ENCODE measurements around the gene NAALADL2. TPM values are rescaled to one million over a fixed set of nuclear protein-coding genes. Genes with fewer than 3 reads are reported as not detected.
A peak's percentile ranks its signal among the peaks of the same experiment; 100 is the strongest.

Gene NAALADL2
- total and polyA plus RNA-seq, 2 of the 4 experiments (the other 2 are of a cell fraction) = 3.8 to 19.2 TPM

GRCh38 chr3:175149675-175150074 lies 290.5 kb downstream of the NAALADL2 start:
- ATAC-seq (ENCODE audit: low read depth) (no peak), DNase-seq (peak; percentile 5)
- ChIA-PET CTCF (no interaction called here), POLR2A (ENCODE audit: unreplicated experiment) (no interaction called here)
- H3K27ac ChIP-seq (ENCODE audit: insufficient read depth, low read length) = no peak overlapping the region
- H2BK120ac ChIP-seq (ENCODE audit: low read depth, low read length) = no peak overlapping the region
- H3K4me1 ChIP-seq (ENCODE audit: control insufficient read depth, insufficient read depth, low read length) = no peaks in the 10 kb centered on the region
- H4K5ac ChIP-seq (ENCODE audit: low read depth, low read length) = no peak overlapping the region
- H3K79me1 ChIP-seq (ENCODE audit: low read depth in 1 of 2, low read length in 2 of 2) = no peaks in the 10 kb centered on the region
- in situ Hi-C loops (cut with MboI; ENCODE audit: low sequenced_read_pairs) (loop anchor here (25.0 kb wide), 1 partner anchor 1288 kb away; no protein-coding TSS in a partner anchor), intact Hi-C loops (cut with micrococcal nuclease) (loop anchor here (5.0 to 10.0 kb wide), 6 partner anchors 147 to 1283 kb away; partner anchors contain the start of gene NAALADL2), dilution Hi-C loops (cut with HindIII; ENCODE audit: low sequenced_read_pairs, unreplicated experiment) (no loop called here)
- H4K91ac ChIP-seq (ENCODE audit: insufficient read depth, low read depth, low read length) = no peak overlapping the region
- no peaks in the 10 kb centered on the region for H3K9me3 ChIP-seq (ENCODE audit: control insufficient read depth, insufficient read depth, low read length)
- H2BK5ac ChIP-seq (ENCODE audit: low read depth, low read length, poor library complexity, severe bottlenecking) = no peak overlapping the region
- no peaks in the 10 kb centered on the region for H4K20me1 ChIP-seq (ENCODE audit: insufficient read depth, low read length)
- no peaks in the 10 kb centered on the region; the same call in 1 of the 2 replicates for H3K36me3 ChIP-seq (ENCODE audit: control insufficient read depth, insufficient read depth, low read length)
- H3K56ac ChIP-seq (ENCODE audit: extremely low read depth, insufficient read depth, low read length) = no peak overlapping the region
- H2BK20ac ChIP-seq (ENCODE audit: low read depth, low read length) = no peak overlapping the region
- no peak overlapping the region for H3K23ac ChIP-seq (ENCODE audit: low read depth, low read length)
- H3K4me3 ChIP-seq (ENCODE audit: insufficient read depth, low read depth, low read length) = no peak overlapping the region
- H4K8ac ChIP-seq (ENCODE audit: low read depth in 2 of 2, low read length in 2 of 2) = no peak overlapping the region
- H3K9me1 ChIP-seq (ENCODE audit: insufficient read depth, low read length) = no peaks in the 10 kb centered on the region
- H2AK9ac ChIP-seq (replicated peaks; ENCODE audit: low read depth, low read length, poor library complexity) = no peak overlapping the region
- no peak overlapping the region for H2BK15ac ChIP-seq (ENCODE audit: low read depth, low read length)
- H3K27me3 ChIP-seq (ENCODE audit: control insufficient read depth, insufficient read depth, low read length) = no peaks in the 10 kb centered on the region
- no TSS peak for BruUV-seq (replicated peaks)
- H3K4me2 ChIP-seq (ENCODE audit: low read depth, low read length) = no peak overlapping the region
- H2AK5ac ChIP-seq (ENCODE audit: low read depth, low read length) = no peak overlapping the region
- no peak overlapping the region for H3K14ac ChIP-seq (replicated peaks; ENCODE audit: low read depth, low read length)
- no peak overlapping the region for H3K4ac ChIP-seq (ENCODE audit: low read depth, low read length)
- TF ChIP-seq CEBPB (IDR thresholded peaks at IDR 0.05; ENCODE audit: low read depth, low read length) (no peak), SMC3 (IDR thresholded peaks at IDR 0.05; ENCODE audit: low read depth, low read length) (no peak), RFX5 (IDR thresholded peaks at IDR 0.05; ENCODE audit: low read depth, low read length) (no peak), ELK1 (IDR thresholded peaks at IDR 0.05; ENCODE audit: borderline replicate concordance, low read depth, low read length) (no peak), CTCF (conservative IDR thresholded peaks at IDR 0.05; ENCODE audit: low read depth, low read length) (no peak)
- H3K9ac ChIP-seq (ENCODE audit: low read depth, low read length) = no peak overlapping the region
- H3K18ac ChIP-seq (ENCODE audit: low read depth, low read length) = no peak overlapping the region
- WGBS, 2 experiments (ENCODE audit: extremely low coverage in 2 of 2, insufficient read length in 1 of 2) = no CpG with 5 or more reads among the region's 4 CpGs
- H2AFZ ChIP-seq (replicated peaks; ENCODE audit: low read length, poor library complexity) = no peak overlapping the region

Data from IMR-90 (cell line).